OCI-LY7 (cell line): ENCODE measurements around the gene HSD17B2. TPM values are rescaled to one million over a fixed set of nuclear protein-coding genes. Genes with fewer than 3 reads are reported as not detected.

ENCODE experiments used
- BruUV-seq: library from RNA; stranded (reverse); fragments of 400-500 nt; replicated peaks from 2 replicates; lab custom pipeline; 2021; lab: Mats Ljungman, UMichigan
- CTCF ChIA-PET: fragments of 300-600 bp; sonication (Branson Sonifier 250); formaldehyde crosslinking; loops from one replicate; lab custom pipeline; 2022; ENCODE audit warnings: antibody characterized with exemption; ENCODE audit not compliant: unreplicated experiment; lab: Charles Lee
- POLR2A ChIA-PET: fragments of 300-600 bp; sonication (Branson Sonifier 250); formaldehyde crosslinking; loops from one replicate; lab custom pipeline; 2022; ENCODE audit warnings: antibody characterized with exemption; lab: Charles Lee
- DNase-seq: peaks from one replicate; pipeline ENCODE4 v3.0.0-alpha.2; 2015; ENCODE audit warnings: low spot score
- H2AFZ ChIP-seq: fragments of 200-600 bp; sonication (generic), shearing (Covaris generic); 2 replicates; pipeline ENCODE4 v1.6.1; 2014; ENCODE audit warnings: mild to moderate bottlenecking, antibody characterized with exemption, low read length, moderate library complexity
- H3K27ac ChIP-seq: fragments of 200-600 bp; sonication (generic); 2 replicates; pipeline ENCODE4 v1.5.1; 2014; ENCODE audit warnings: mixed run types, low read depth, mild to moderate bottlenecking, moderate library complexity, low read length, inconsistent platforms; ENCODE audit not compliant: poor library complexity, severe bottlenecking
- H3K36me3 ChIP-seq: fragments of 200-600 bp; sonication (generic); 2 replicates; pipeline ENCODE4 v1.6.1; 2014; ENCODE audit warnings: mild to moderate bottlenecking, antibody characterized with exemption, low read length, moderate library complexity, mixed read lengths; ENCODE audit not compliant: insufficient read depth
- H3K4me1 ChIP-seq: fragments of 200-600 bp; sonication (generic); 2 replicates; pipeline ENCODE4 v1.5.1; 2014; ENCODE audit warnings: mild to moderate bottlenecking, low read length; ENCODE audit not compliant: insufficient read depth, poor library complexity, severe bottlenecking
- H3K4me2 ChIP-seq: fragments of 200-600 bp; sonication (generic); 2 replicates; pipeline ENCODE4 v1.6.1; 2014; ENCODE audit warnings: mild to moderate bottlenecking, low read length
- H3K4me3 ChIP-seq: fragments of 200-600 bp; sonication (generic); 2 replicates; pipeline ENCODE4 v1.5.1; 2014; ENCODE audit warnings: mild to moderate bottlenecking, low read depth, low read length; ENCODE audit not compliant: poor library complexity, severe bottlenecking
- H3K79me2 ChIP-seq: fragments of 200-600 bp; sonication (generic); 2 replicates; pipeline ENCODE4 v1.6.1; 2016; ENCODE audit warnings: low read depth, mild to moderate bottlenecking, low read length, moderate library complexity, mixed read lengths; ENCODE audit not compliant: insufficient read depth
- H3K9me2 ChIP-seq: fragments of 200-600 bp; sonication (generic); 2 replicates; pipeline ENCODE4 v1.6.1; 2016; ENCODE audit warnings: mild to moderate bottlenecking, low read length, mixed read lengths; ENCODE audit not compliant: insufficient read depth
- H3K9me3 ChIP-seq: fragments of 200-600 bp; sonication (generic); 2 replicates; pipeline ENCODE4 v1.6.1; 2014; ENCODE audit warnings: mild to moderate bottlenecking, mixed run types, low read length, mixed read lengths
- H4K20me1 ChIP-seq: fragments of 200-600 bp; sonication (generic); 2 replicates; pipeline ENCODE4 v1.6.1; 2014; ENCODE audit warnings: mild to moderate bottlenecking, antibody characterized with exemption, low read length, moderate library complexity, mixed read lengths; ENCODE audit not compliant: insufficient read depth
- CTCF ChIP-seq: fragments of 200-600 bp; sonication (generic); conservative IDR thresholded peaks from 2 replicates; pipeline ENCODE4 v1.5.1; 2014; ENCODE audit warnings: mild to moderate bottlenecking, antibody characterized with exemption, low read length, moderate library complexity, mixed read lengths
- EZH2phosphoT487 ChIP-seq: fragments of 200-600 bp; sonication (generic); IDR thresholded peaks from 2 replicates; pipeline ENCODE4 v1.6.1; 2018; ENCODE audit warnings: low read depth, borderline replicate concordance, mild to moderate bottlenecking, mixed run types, antibody characterized with exemption, low read length, moderate library complexity, mixed read lengths
- intact Hi-C: fragments of 100-400 bp; cut with micrococcal nuclease; formaldehyde crosslinking; loops from one replicate; pipeline ENCODE4 v1.10.0; 2022; ENCODE audit not compliant: unreplicated experiment
- total RNA-seq, 2 experiments: library from RNA; depleted of rRNA in 1 of 2; stranded (reverse); fragments of >200 nt in 1 of 2; shearing (Covaris generic) in 1 of 2; gene quantifications; 2 replicates each; pipeline ENCODE4 v1.2.3, GENCODE V29; 2014 to 2022

The HSD17B2 gene
- total RNA-seq, 2 experiments from 2014 or later, result not detected

DNA sequence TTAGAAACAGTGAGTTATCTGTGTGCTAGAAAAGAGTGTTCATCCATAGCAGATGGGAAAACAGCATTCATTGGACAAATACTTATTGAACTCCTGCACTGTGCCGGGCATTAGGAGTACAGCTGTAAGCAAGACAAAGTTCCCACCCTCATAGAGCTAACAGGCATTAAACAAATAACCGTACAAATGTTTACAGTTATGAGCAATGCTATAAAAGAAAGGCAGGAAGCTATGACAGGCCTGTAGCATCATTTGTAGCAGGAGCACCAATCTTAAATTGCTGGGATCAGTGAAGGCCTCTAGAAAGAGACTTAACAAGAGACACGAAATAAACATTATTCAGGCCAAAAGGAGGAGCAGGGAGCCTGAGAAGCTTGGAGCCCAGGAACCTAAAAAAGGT is 39.4 kb upstream of the HSD17B2 start:
- Histone ChIP-seq H3K4me1 (no peaks in the 10 kb centered on the region), H2AFZ (no peak overlapping the region), H3K27ac (no peak overlapping the region), H3K4me3 (no peak overlapping the region), H3K79me2 (no peaks in the 10 kb centered on the region), H3K36me3 (no peaks in the 10 kb centered on the region), H3K9me2 (no peaks in the 10 kb centered on the region), H3K4me2 (no peak overlapping the region), H4K20me1 (no peaks in the 10 kb centered on the region), H3K9me3 (no peaks in the 10 kb centered on the region)
- CTCF ChIA-PET, result interaction anchor here (0.5 kb wide), 1 partner anchor 175 kb away, joined by 3 read pairs; the partner anchor contains the start of gene MPHOSPH6
- no TSS peak for BruUV-seq
- no peak for DNase-seq
- TF ChIP-seq EZH2phosphoT487 (no peak), CTCF (no peak)
- POLR2A ChIA-PET, result no interaction called here
- intact Hi-C loops, result no loop called here

GRCh38 chr16:81996664-81997509 is 38.2 kb upstream of the HSD17B2 start:
- no peak overlapping the region for H2AFZ ChIP-seq

More at GRCh38 chr16:81996664-81997509, 38.2 kb upstream of the HSD17B2 start:
- TF ChIP-seq EZH2phosphoT487 (no peak), CTCF (peak; percentile 38)
- H4K20me1 ChIP-seq, result no peaks in the 10 kb centered on the region
- H3K4me1 ChIP-seq, result no peaks in the 10 kb centered on the region
- no peaks in the 10 kb centered on the region for H3K79me2 ChIP-seq
- H3K27ac ChIP-seq, result no peak overlapping the region
- H3K4me3 ChIP-seq, result no peak overlapping the region
- no peak overlapping the region for H3K4me2 ChIP-seq
- BruUV-seq, result no TSS peak
- ChIA-PET CTCF (no interaction called here), POLR2A (no interaction called here)
- H3K9me2 ChIP-seq, result no peaks in the 10 kb centered on the region
- intact Hi-C loops, result no loop called here
- no peaks in the 10 kb centered on the region for H3K36me3 ChIP-seq
- H3K9me3 ChIP-seq, result no peaks in the 10 kb centered on the region
- peak; percentile 18 for DNase-seq
